BLaER1 (cell line): ENCODE results near the gene ZNF318.

Experiments used
- H3K27ac ChIP-seq: shearing (Covaris generic); formaldehyde crosslinking; 2 replicates; pipeline ENCODE4 v1.8.1; 2022
- H3K27me3 ChIP-seq: shearing (Covaris generic); formaldehyde crosslinking; 2 replicates; pipeline ENCODE4 v1.8.1; 2022
- H3K36me3 ChIP-seq: shearing (Covaris generic); formaldehyde crosslinking; 2 replicates; pipeline ENCODE4 v1.8.1; 2022
- H3K4me1 ChIP-seq: shearing (Covaris generic); formaldehyde crosslinking; 2 replicates; pipeline ENCODE4 v1.8.1; 2022
- H3K4me2 ChIP-seq: shearing (Covaris generic); formaldehyde crosslinking; 2 replicates; pipeline ENCODE4 v1.8.1; 2022
- H3K4me3 ChIP-seq: shearing (Covaris generic); formaldehyde crosslinking; 2 replicates; pipeline ENCODE4 v1.8.1; 2022
- H3K9ac ChIP-seq: shearing (Covaris generic); formaldehyde crosslinking; 2 replicates; pipeline ENCODE4 v1.8.1; 2022
- H3K9me3 ChIP-seq: shearing (Covaris generic); formaldehyde crosslinking; 2 replicates; pipeline ENCODE4 v1.8.1; 2022
- H4K20me1 ChIP-seq: shearing (Covaris generic); formaldehyde crosslinking; 2 replicates; pipeline ENCODE4 v1.8.1; 2022
- Cebpa-rat ChIP-seq: shearing (Covaris generic); IDR thresholded peaks from 2 replicates; pipeline ENCODE4 v1.8.1; 2022

The ZNF318 gene

DNA sequence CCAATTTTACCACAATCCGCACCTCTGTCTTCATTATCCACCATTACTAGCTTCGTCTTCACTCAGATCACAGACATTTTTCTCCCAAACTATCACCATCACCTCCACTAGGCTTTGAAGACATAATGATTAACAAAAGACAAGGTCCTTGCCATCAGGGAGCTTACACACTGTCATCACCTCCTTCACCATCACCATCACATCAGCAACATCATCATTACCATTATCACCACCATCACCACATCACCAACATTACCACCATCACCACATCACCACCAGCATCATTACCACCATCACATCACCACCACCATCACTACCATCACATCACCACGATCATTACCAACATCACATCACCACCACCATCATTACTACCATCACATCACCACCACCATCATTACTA, 75.7 kb downstream of the ZNF318 start:
- Histone ChIP-seq H3K27me3 (no peaks in the 10 kb centered on the region), H3K36me3 (no peaks in the 10 kb centered on the region), H3K9ac (no peak overlapping the region), H3K27ac (no peak overlapping the region), H3K4me2 (no peak overlapping the region), H3K4me3 (no peak overlapping the region), H4K20me1 (no peaks in the 10 kb centered on the region), H3K9me3 (no peaks in the 10 kb centered on the region), H3K4me1 (peaks cover 5% of the 10 kb centered on the region)
- no peak for TF ChIP-seq Cebpa-rat

DNA sequence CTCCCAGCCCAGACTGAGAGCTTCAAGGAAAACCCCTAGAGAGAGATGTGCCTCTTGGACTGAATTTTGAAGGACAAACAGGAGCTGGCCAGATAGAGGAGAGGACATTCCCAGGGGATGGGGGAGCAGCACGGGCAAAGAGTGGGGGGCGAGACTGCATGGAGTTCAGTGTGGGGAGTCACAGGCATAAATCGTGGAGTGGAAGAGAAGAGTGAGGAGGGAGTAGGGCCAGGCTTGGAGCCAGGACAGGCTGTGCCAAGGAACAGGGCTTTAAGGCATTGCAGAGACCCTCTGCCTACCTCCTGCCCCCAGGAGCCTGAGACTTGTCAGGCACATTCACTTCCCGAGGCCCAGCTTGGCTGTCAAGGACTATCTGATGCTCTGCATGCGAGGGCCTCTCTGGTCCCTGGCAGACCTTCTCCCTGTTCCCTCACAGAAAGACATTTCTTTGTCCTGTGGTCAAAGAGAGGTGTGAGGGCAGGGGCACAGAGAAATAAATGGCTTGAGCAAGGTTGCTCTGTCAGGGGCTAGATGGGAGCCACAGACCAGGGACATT, 76.6 kb downstream of the ZNF318 start:
- Histone ChIP-seq H3K9me3 (no peaks in the 10 kb centered on the region), H3K27me3 (no peaks in the 10 kb centered on the region), H3K4me2 (no peak overlapping the region), H3K4me1 (peaks cover 13% of the 10 kb centered on the region), H4K20me1 (no peaks in the 10 kb centered on the region), H3K27ac (no peak overlapping the region), H3K4me3 (no peak overlapping the region), H3K9ac (no peak overlapping the region), H3K36me3 (no peaks in the 10 kb centered on the region)
- TF ChIP-seq Cebpa-rat = no peak

DNA sequence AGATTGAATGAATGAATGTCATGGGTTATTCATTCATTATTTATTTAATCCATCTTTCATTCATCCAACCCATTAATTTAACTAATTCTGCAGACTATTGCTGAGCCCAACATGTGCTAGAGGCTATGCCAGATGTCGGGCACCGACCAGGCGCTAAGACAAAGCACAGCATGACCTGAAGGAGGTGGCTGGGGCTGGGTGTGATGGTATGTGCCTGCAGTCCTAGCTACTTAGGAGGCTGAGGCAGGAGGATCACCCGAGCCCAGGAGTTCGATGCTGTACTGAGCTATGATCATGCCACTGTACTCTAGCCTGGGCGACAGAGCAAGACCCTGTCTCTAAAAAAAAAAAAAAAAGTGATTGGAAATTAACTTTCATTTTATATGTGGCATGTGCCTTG, 77.1 kb downstream of the ZNF318 start:
- no peak overlapping the region for H3K4me3 ChIP-seq
- H3K9ac ChIP-seq = no peak overlapping the region
- no peaks in the 10 kb centered on the region for H4K20me1 ChIP-seq
- no peak for TF ChIP-seq Cebpa-rat
- H3K27ac ChIP-seq = no peak overlapping the region
- H3K4me2 ChIP-seq = no peak overlapping the region
- no peaks in the 10 kb centered on the region for H3K36me3 ChIP-seq
- no peaks in the 10 kb centered on the region for H3K27me3 ChIP-seq
- H3K4me1 ChIP-seq = peaks cover 18% of the 10 kb centered on the region
- H3K9me3 ChIP-seq = no peaks in the 10 kb centered on the region

DNA sequence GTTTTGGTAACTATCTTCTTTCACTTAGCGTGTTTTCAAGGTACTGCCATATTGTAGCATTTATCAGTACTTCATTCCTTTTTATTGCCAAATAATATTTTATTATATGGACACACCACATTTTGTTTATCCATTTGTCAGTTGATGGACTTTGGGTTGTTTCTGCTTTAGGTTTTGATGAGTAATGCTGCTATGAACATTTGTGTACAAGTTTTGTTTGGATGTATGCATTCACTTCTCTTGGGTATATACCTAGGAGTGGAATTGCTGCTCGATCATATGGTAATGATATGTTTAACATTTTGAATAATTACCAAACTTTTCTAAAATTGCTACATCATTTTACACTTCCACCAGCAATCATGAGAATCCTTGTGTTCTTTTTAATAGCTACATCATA, 77.7 kb downstream of the ZNF318 start:
- Histone ChIP-seq H3K27me3 (peaks cover 4% of the 10 kb centered on the region; the same call in 1 of the 2 replicates), H4K20me1 (no peaks in the 10 kb centered on the region), H3K36me3 (no peaks in the 10 kb centered on the region), H3K27ac (no peak overlapping the region), H3K9ac (no peak overlapping the region), H3K4me2 (no peak overlapping the region), H3K4me1 (peaks cover 25% of the 10 kb centered on the region), H3K4me3 (no peak overlapping the region), H3K9me3 (no peaks in the 10 kb centered on the region)
- no peak for TF ChIP-seq Cebpa-rat

DNA sequence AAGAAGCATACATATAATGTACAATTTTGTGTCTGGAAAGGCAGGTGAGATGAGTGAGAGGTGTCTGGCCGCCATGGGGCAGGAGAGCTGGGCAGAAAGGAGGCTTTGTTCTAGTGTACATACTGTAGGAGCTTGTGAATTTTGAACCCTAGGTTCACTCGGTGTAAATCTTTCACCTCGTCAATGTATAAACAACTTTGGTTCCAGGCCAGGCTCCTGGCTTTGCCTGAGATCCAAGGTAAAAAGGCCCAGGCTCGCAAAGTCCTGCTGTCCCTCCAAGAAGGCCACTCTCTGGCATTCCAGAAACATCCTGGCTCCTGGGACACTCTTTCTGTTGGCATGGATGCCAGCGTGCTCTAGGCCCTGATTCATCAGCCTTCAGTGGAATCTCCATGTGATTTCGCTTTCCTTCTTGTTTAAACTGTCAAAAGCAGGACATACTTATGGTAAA, 78.5 kb downstream of the ZNF318 start:
- no peak for TF ChIP-seq Cebpa-rat
- H3K27me3 ChIP-seq = peaks cover 9% of the 10 kb centered on the region

DNA sequence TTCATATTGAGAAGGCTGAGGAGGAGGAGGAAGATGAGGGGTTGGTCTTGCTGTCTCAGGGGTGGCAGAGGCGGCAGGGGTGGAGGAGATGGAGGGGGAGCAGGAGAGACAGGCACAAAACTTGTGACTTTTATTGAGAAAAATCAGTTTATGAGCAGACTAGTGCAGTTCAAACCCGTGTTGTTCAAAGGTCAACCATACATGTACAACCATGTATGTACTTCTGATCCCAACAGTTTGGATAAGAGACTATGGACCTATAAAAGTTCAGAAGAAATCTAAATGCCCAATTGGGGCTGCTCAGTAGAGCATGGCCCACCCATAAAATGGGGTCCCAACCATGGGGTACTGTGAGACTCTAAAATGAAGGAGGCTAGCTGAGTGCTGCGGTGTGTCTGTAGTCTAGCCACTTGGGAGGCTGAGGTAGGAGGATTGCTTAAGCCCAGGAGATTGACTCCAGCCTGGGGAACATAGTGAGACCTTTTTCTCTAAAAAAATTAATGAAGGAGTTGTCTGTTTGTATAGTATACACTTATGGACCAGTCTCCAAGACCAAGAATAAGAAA, 79.0 kb downstream of the ZNF318 start:
- Histone ChIP-seq H3K4me1 (peaks cover 37% of the 10 kb centered on the region), H3K9me3 (no peaks in the 10 kb centered on the region), H4K20me1 (no peaks in the 10 kb centered on the region), H3K4me3 (no peak overlapping the region), H3K4me2 (no peak overlapping the region), H3K9ac (no peak overlapping the region), H3K36me3 (no peaks in the 10 kb centered on the region), H3K27me3 (peaks cover 14% of the 10 kb centered on the region), H3K27ac (no peak overlapping the region)
- TF ChIP-seq Cebpa-rat = no peak

More for the DNA sequence above, 78.5 kb downstream of the ZNF318 start:
- Histone ChIP-seq H3K4me2 (no peak overlapping the region), H3K9me3 (no peaks in the 10 kb centered on the region), H4K20me1 (no peaks in the 10 kb centered on the region), H3K4me1 (peaks cover 32% of the 10 kb centered on the region), H3K27ac (no peak overlapping the region), H3K9ac (no peak overlapping the region), H3K4me3 (no peak overlapping the region), H3K36me3 (no peaks in the 10 kb centered on the region)

DNA sequence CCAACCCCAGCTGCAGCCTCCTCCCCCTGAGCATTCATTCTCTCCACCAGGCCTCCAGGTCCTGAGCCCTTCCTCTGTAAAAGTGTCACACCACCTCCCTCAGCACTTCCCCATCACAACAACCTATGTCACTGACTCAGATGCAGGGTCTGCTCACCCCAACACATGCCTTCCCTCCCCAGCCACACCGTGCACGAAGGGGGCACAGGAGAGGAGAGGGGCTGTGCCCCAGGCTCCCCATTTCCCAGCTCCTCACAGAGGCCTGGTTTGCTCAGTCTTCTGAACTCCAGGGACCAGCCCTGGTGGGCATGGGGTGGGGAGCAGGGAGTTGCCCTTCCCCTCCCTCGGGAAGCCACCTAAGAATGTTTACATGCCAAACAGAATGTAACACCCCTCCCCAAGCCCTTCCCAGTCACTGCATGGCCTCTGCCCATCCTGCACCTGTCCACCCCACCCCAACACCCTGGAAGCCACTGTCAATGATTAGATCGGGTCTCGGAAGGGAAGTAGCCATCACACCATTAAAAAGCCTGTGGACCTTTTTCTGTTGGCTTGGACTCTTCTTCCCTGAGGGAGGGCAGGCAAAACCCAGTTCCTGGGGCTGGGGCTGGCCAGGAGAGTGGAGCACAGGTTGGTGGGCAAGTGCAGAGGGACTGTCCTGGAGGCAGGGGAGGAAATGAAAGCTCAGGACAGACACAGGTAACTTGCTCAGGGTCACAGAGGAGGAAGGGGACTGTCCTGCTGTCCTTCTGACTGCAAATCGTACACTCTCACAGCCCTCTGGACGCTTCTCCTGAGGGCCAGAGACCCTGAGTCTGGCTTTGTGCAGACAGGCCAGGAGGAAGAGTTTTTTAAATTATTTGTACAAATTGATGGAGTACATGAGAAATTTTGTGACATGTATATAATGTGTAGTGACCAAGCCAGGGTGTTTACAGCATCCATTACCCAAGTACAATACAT, 81.4 kb downstream of the ZNF318 start:
- H3K27ac ChIP-seq = peak overlapping the region; percentile 76
- peak overlapping the region; percentile 61; the same call in 1 of the 2 replicates for H3K9ac ChIP-seq
- no peaks in the 10 kb centered on the region for H3K36me3 ChIP-seq
- no peak overlapping the region for H3K4me3 ChIP-seq
- TF ChIP-seq Cebpa-rat = no peak
- H3K27me3 ChIP-seq = peaks cover 22% of the 10 kb centered on the region
- peaks cover 41% of the 10 kb centered on the region for H3K4me1 ChIP-seq
- no peaks in the 10 kb centered on the region for H3K9me3 ChIP-seq
- H4K20me1 ChIP-seq = no peaks in the 10 kb centered on the region
- peak overlapping the region; percentile 93 for H3K4me2 ChIP-seq

DNA sequence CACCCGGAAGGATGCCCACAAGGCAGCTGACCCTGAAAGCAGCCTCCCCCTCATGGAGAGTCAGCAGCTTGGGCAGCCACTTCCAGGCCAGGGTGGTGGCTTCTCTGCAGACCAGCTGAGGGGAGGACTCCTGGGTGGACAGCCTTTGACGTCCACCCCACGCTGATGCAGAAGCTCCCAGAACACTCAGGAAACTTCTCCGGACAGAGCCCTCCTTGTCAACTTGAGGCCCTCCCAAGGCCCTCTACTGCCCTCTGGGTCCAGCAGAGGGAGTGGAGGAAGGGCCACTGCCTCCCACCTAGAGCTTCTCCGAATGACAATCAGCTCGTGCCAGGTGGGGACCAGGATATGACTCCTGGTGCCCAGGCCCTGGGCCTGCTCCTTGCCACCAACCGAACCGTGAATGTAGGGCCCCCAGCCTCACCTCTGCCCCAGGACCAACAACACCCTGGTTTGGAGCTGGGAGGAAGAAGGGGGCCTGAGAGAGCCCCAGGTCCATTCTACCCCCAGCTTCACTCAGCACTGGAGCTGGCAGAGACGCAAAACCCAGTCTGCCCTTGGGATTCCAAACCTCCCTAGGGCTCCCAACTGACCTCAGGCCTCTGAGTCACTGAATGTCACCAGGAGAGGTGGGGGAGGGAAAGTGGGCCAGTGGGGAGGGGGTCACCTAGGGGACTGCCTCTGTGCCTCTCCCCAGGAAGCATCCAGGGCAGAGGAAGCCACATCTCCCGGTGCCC, 82.3 kb downstream of the ZNF318 start:
- H3K4me2 ChIP-seq = peak overlapping the region; percentile 93
- no peak for TF ChIP-seq Cebpa-rat
- H3K9me3 ChIP-seq = no peaks in the 10 kb centered on the region
- peak overlapping the region; percentile 76; the same call in 1 of the 2 replicates for H3K27ac ChIP-seq
- H3K27me3 ChIP-seq = peaks cover 22% of the 10 kb centered on the region
- no peak overlapping the region for H3K4me3 ChIP-seq
- peak overlapping the region; percentile 53; the same call in 1 of the 2 replicates for H3K9ac ChIP-seq
- H3K4me1 ChIP-seq = peaks cover 48% of the 10 kb centered on the region
- H3K36me3 ChIP-seq = no peaks in the 10 kb centered on the region
- no peaks in the 10 kb centered on the region for H4K20me1 ChIP-seq

DNA sequence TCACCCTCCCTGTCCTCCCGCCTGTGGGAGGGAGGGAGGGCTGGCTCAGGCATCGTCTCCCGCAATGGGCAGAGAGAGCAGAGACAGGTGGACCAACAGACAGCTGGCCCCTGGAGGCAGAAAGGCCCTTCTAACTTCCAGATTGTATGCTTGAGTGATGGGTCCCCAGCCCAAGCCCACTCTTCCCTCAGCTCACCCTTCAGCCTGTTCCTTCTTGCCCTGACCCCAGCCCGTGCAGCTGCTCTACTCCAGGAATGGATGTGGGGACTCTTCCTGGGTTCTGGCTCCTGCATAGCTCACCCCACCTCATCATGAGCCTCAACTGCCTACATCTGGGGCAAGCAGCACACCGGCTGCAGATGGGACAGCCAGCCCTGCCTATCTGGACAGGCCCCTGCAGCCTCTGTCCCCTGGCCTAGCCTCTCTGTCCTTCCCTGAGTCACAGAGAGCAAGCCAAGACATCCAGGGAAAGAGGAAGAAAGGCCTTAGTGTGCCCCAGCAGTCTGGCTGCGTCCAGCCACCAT, 82.9 kb downstream of the ZNF318 start:
- Histone ChIP-seq H3K4me2 (peak overlapping the region; percentile 93), H3K36me3 (no peaks in the 10 kb centered on the region), H3K9me3 (no peaks in the 10 kb centered on the region), H3K9ac (no peak overlapping the region), H3K4me3 (no peak overlapping the region), H3K27me3 (peaks cover 22% of the 10 kb centered on the region), H3K4me1 (peaks cover 48% of the 10 kb centered on the region), H4K20me1 (no peaks in the 10 kb centered on the region), H3K27ac (peak overlapping the region; percentile 76; the same call in 1 of the 2 replicates)
- TF ChIP-seq Cebpa-rat = no peak
